GM21723 (cell line): ENCODE data around the gene GABRB3.
"Not testable (repeated sequence)": the region's sequence is repeated elsewhere in the genome, so short reads cannot be mapped to it uniquely, and the experiment has no call there.

Experiments
- ATAC-seq: cut with Tn5 transposase; IDR thresholded peaks from one replicate; pipeline ENCODE4 v1.9.1; 2021; ENCODE audit warnings: mild to moderate bottlenecking, moderate library complexity; ENCODE audit not compliant: unreplicated experiment

Gene GABRB3

GRCh38 chr15:26736502-26737248 lies 36.2 kb downstream of the GABRB3 start:
- ATAC-seq: no peak

GRCh38 chr15:26731965-26732364 lies 40.9 kb downstream of the GABRB3 start:
- ATAC-seq: no peak

GRCh38 chr15:26729581-26729980 lies 43.3 kb downstream of the GABRB3 start:
- no peak for ATAC-seq

GRCh38 chr15:26729030-26729429 lies 43.8 kb downstream of the GABRB3 start:
- ATAC-seq: no peak

GRCh38 chr15:26724381-26725150 lies 48.3 kb downstream of the GABRB3 start:
- ATAC-seq: no peak

GRCh38 chr15:26722621-26723160 lies 50.2 kb downstream of the GABRB3 start:
- ATAC-seq: no peak

GRCh38 chr15:26721232-26721967 lies 51.5 kb downstream of the GABRB3 start:
- ATAC-seq: no peak

GRCh38 chr15:26720546-26720945 lies 52.3 kb downstream of the GABRB3 start:
- ATAC-seq: no peak

GRCh38 chr15:26719866-26720265 lies 53.0 kb downstream of the GABRB3 start:
- ATAC-seq: not testable (repeated sequence)

GRCh38 chr15:26716069-26716468 lies 56.8 kb downstream of the GABRB3 start:
- no peak for ATAC-seq

GRCh38 chr15:26713498-26713897 lies 59.4 kb downstream of the GABRB3 start:
- no peak for ATAC-seq

GRCh38 chr15:26712335-26712734 lies 60.5 kb downstream of the GABRB3 start:
- no peak for ATAC-seq

- no peak for ATAC-seq
These were observed 61.4 kb downstream of the GABRB3 start for GRCh38 chr15:26711445-26711844.

GRCh38 chr15:26702381-26702780 lies 70.5 kb downstream of the GABRB3 start:
- ATAC-seq: no peak

- no peak for ATAC-seq
These were observed 74.3 kb downstream of the GABRB3 start for GRCh38 chr15:26698555-26698954.

GRCh38 chr15:26697913-26698312 lies 75.0 kb downstream of the GABRB3 start:
- ATAC-seq: no peak

GRCh38 chr15:26691249-26691648 lies 81.6 kb downstream of the GABRB3 start:
- no peak for ATAC-seq

GRCh38 chr15:26690778-26691177 lies 82.1 kb downstream of the GABRB3 start:
- ATAC-seq: no peak

- ATAC-seq: no peak
These were observed 83.4 kb downstream of the GABRB3 start for GRCh38 chr15:26689462-26689861.

GRCh38 chr15:26686547-26687187 lies 86.2 kb downstream of the GABRB3 start:
- ATAC-seq: no peak
